ENCODE results near the gene IGDCC3.

DNA sequence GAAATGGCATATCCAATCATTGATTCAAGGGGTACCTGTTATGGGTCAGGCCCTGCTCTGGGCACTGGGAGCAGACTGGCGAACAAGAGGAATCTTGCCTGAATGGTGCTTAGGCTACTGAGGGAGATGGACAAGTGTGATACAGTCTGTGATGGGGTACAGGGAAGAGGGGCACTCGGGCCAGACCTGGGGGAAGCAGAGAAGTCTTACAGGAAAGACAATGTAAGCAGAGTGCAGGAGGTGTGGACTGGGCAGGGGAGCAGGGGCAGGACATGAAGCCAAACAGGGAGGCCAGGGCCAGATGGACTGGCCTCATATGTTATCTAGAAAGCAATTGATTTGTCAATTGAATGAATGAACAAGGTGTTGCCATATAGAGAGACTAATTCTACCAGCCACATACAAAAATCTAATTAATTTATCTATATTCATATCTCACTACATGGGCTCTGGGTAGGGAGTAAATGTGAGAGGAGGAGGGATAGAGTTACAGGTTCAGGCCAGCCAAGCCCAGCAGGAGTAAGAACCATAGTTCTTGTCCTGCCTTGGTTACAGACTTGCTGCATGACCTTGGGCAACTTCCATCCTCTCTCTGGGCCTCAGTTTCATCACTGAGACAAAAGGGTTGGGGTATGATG is 48.5 kb upstream of the IGDCC3 start:
- TF ChIP-seq, protein P1, sequence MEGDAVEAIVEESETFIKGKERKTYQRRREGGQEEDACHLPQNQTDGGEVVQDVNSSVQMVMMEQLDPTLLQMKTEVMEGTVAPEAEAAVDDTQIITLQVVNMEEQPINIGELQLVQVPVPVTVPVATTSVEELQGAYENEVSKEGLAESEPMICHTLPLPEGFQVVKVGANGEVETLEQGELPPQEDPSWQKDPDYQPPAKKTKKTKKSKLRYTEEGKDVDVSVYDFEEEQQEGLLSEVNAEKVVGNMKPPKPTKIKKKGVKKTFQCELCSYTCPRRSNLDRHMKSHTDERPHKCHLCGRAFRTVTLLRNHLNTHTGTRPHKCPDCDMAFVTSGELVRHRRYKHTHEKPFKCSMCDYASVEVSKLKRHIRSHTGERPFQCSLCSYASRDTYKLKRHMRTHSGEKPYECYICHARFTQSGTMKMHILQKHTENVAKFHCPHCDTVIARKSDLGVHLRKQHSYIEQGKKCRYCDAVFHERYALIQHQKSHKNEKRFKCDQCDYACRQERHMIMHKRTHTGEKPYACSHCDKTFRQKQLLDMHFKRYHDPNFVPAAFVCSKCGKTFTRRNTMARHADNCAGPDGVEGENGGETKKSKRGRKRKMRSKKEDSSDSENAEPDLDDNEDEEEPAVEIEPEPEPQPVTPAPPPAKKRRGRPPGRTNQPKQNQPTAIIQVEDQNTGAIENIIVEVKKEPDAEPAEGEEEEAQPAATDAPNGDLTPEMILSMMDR (IDR thresholded peaks at IDR 0.05), result no peak
- TF ChIP-seq POLR2A (IDR thresholded peaks at IDR 0.05), result no peak

Data from uterus (tissue), 2 donors.